HL-60 (cell line): ENCODE results near the gene GPR155.

Source experiments
- GABPA ChIP-seq: IDR thresholded peaks from 2 replicates; pipeline ENCODE4 v1.6.1; 2012; ENCODE audit warnings: low read depth
- TF ChIP-seq, protein P1 (sequence below): IDR thresholded peaks from one replicate; pipeline ENCODE4 v1.5.1; 2011; ENCODE audit warnings: low read length, control low read depth, inconsistent platforms; ENCODE audit not compliant: insufficient read depth
- TF ChIP-seq, protein P2 (sequence below): IDR thresholded peaks from 2 replicates; pipeline ENCODE4 v1.6.1; 2012; ENCODE audit warnings: low read depth; ENCODE audit not compliant: insufficient replicate concordance

DNA sequence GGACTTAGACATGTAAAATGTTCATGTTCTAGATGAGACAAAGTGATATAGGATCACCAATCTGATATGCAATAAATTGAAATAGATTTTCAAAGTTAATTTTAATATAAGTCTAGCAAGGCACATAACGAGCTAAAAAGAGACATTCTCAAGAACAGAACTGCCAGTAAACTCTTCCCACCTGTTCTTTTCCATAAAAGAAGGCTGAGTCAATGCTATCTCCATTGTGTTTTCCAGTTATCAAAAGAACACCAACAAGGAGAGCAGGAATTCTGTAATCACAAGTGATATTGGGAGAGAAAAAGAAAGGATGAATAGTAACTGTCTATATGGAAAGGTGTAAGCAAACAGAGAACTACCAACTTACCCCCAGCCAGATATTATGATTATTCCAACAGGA, 25.6 kb downstream of the GPR155 start:
- TF ChIP-seq, protein P1, sequence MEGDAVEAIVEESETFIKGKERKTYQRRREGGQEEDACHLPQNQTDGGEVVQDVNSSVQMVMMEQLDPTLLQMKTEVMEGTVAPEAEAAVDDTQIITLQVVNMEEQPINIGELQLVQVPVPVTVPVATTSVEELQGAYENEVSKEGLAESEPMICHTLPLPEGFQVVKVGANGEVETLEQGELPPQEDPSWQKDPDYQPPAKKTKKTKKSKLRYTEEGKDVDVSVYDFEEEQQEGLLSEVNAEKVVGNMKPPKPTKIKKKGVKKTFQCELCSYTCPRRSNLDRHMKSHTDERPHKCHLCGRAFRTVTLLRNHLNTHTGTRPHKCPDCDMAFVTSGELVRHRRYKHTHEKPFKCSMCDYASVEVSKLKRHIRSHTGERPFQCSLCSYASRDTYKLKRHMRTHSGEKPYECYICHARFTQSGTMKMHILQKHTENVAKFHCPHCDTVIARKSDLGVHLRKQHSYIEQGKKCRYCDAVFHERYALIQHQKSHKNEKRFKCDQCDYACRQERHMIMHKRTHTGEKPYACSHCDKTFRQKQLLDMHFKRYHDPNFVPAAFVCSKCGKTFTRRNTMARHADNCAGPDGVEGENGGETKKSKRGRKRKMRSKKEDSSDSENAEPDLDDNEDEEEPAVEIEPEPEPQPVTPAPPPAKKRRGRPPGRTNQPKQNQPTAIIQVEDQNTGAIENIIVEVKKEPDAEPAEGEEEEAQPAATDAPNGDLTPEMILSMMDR, result no peak
- TF ChIP-seq GABPA, result no peak
- TF ChIP-seq, protein P2, sequence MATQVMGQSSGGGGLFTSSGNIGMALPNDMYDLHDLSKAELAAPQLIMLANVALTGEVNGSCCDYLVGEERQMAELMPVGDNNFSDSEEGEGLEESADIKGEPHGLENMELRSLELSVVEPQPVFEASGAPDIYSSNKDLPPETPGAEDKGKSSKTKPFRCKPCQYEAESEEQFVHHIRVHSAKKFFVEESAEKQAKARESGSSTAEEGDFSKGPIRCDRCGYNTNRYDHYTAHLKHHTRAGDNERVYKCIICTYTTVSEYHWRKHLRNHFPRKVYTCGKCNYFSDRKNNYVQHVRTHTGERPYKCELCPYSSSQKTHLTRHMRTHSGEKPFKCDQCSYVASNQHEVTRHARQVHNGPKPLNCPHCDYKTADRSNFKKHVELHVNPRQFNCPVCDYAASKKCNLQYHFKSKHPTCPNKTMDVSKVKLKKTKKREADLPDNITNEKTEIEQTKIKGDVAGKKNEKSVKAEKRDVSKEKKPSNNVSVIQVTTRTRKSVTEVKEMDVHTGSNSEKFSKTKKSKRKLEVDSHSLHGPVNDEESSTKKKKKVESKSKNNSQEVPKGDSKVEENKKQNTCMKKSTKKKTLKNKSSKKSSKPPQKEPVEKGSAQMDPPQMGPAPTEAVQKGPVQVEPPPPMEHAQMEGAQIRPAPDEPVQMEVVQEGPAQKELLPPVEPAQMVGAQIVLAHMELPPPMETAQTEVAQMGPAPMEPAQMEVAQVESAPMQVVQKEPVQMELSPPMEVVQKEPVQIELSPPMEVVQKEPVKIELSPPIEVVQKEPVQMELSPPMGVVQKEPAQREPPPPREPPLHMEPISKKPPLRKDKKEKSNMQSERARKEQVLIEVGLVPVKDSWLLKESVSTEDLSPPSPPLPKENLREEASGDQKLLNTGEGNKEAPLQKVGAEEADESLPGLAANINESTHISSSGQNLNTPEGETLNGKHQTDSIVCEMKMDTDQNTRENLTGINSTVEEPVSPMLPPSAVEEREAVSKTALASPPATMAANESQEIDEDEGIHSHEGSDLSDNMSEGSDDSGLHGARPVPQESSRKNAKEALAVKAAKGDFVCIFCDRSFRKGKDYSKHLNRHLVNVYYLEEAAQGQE, result no peak
